Spinal cord (tissue), 10 donors: ENCODE measurements around the gene RNU6-8. TPM values are rescaled to one million over a fixed set of nuclear protein-coding genes. Genes with fewer than 3 reads are reported as not detected.

Experiments used
- DNase-seq, 6 donors: peaks; one replicate each; pipeline versions ENCODE4 v3.0.0 to v3.0.0-alpha.2; 2013 to 2015; ENCODE audit warnings: low spot score in 6 of 6, low read depth in 4 of 6
- H3K27ac ChIP-seq: one replicate; pipeline ENCODE4 v1.5.1; 2013; ENCODE audit warnings: low read depth, low read length, control low read depth
- H3K27me3 ChIP-seq: one replicate; pipeline ENCODE4 v1.6.1; 2013; ENCODE audit warnings: low read length; ENCODE audit not compliant: control insufficient read depth, insufficient read depth
- H3K36me3 ChIP-seq: one replicate; pipeline ENCODE4 v1.6.1; 2013; ENCODE audit warnings: low read length; ENCODE audit not compliant: control insufficient read depth, insufficient read depth
- H3K4me1 ChIP-seq: one replicate; pipeline ENCODE4 v1.6.1; 2013; ENCODE audit warnings: low read length; ENCODE audit not compliant: control insufficient read depth, insufficient read depth
- H3K4me3 ChIP-seq: one replicate; pipeline ENCODE4 v1.5.1; 2013; ENCODE audit warnings: low read depth, low read length, control low read depth
- H3K9me3 ChIP-seq: one replicate; pipeline ENCODE4 v1.6.1; 2013; ENCODE audit warnings: low read length; ENCODE audit not compliant: control insufficient read depth, insufficient read depth
- WGBS: methylation state at CpG from one replicate; pipeline ENCODE4 v1.1.5; 2013; ENCODE audit warnings: missing lambda C conversion rate; ENCODE audit not compliant: insufficient coverage; 5-methylcytosine and 5-hydroxymethylcytosine counted together
- long read RNA-seq, 4 donors: transcript quantifications; one replicate each; lab custom pipeline, GENCODE V29; 2026
- polyA plus RNA-seq, 2 donors: library from polyadenylated mRNA; unstranded; fragments of 120-200 nt; gene quantifications; one replicate each; pipeline ENCODE4 v1.2.1, GENCODE V29; 2013; ENCODE audit not compliant: insufficient read length in 2 of 2
- total RNA-seq, 2 donors: library from RNA; depleted of rRNA in 1 of 2; stranded (reverse); fragments of 120-200 nt in 1 of 2; fragments of >200 nt in 1 of 2; gene quantifications; one replicate each; pipeline versions ENCODE4 v1.2.3 to v1.2.4, GENCODE V29; 2013 to 2014
- donor health status: healthy.

RNU6-8 gene
- not detected for total RNA-seq
- polyA plus RNA-seq: not detected
- long read RNA-seq, donor 1, partial matches to known transcripts: 0 of 4 reads
- long read RNA-seq, donor 1, other reads (novel, unspliced or antisense): 0 of 4 reads
- long read RNA-seq, donor 2, partial matches to known transcripts: 0 of 1 reads
- long read RNA-seq, donor 2, other reads (novel, unspliced or antisense): 0 of 1 reads
- long read RNA-seq, donor 3, partial matches to known transcripts: 0 of 1 reads
- long read RNA-seq, donor 3, other reads (novel, unspliced or antisense): 0 of 1 reads
- long read RNA-seq, donor 4, partial matches to known transcripts: 0 of 2 reads
- long read RNA-seq, donor 4, other reads (novel, unspliced or antisense): 0 of 2 reads

DNA sequence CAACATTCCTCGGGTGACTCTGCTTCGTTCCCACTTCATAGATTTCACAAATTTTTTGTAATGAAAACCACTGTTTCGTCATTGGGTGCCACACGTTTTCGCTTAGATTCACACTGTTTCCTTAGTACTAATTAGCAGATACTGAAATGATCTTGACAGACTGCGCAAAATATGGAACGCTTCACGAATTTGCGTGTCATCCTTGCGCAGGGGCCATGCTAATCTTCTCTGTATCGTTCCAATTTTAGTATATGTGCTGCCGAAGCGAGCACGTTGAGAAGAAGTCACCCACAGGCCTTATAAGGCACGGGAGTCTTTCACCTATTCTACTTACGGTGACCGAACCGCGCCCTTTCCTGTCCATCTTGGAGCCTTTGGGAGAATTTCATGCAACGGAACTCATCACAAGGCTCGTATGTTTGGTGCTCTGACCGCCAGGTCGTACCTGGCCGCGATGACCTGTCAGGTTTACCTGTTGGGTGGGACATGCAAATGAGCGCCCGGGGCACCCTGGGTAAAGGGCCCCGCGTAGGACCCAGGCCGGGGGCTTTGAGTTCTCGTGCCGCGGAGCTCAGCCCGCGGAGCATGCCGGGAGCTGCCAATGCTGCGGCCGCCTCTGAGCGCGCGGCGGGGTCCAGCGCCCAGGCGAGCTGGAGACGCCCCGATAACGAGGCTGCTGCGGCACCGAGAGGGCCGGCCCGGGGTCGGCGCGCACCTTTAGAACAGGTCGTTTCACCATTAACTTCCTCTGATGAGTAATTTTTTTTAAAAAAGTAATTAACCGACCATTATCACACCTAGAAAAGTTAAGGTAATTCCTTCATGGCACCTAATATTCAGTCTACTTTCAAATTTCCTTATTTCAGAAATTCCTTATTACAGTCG lies at the start of gene RNU6-8:
Gene RNU6-8 (minus strand): TSS at position 272 of the 885 bp plus-strand sequence.
- no peaks in the 10 kb centered on the region for H3K36me3 ChIP-seq
- peak; percentile 58 to 98 (median 88) for DNase-seq
- peak within 1 kb of the TSS; percentile 95 for H3K27ac ChIP-seq
- no peaks in the 10 kb centered on the region for H3K27me3 ChIP-seq
- H3K9me3 ChIP-seq: no peaks in the 10 kb centered on the region
- peak within 1 kb of the TSS; percentile 82 for H3K4me3 ChIP-seq
- H3K4me1 ChIP-seq: peaks cover 13% of the 10 kb centered on the region
- WGBS: 0% methylated on average over 49 of the region's 57 CpGs

DNA sequence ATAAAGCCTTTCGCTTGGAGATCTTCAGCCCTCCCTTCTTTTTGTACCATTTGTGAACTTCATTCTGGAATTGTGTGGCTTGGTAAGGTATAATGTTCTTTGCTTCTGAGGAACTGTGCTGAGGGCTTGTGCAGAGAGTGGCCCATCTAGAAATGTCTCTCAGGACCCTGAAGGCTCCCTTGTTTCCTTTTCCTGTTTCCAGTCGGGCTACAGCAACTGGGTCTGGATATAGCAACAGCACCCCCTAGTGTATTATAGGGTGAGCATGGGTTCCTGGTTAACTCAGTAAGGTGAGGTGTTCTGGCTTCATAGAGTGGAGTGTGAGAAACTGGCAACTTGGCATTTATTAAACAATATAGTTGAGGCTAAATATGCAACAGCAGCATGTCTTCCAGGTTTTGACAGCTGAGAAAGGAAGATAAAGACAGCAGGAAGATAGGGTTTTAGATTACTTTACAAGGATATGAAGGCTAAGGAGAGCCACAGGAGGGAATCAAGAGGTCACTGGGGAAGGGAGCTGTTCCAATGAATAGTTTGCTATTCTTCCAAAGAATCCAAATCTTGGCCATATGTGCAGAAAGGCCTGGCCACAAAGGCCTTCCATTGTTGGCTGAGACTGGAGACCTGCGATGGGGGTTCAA lies 49.1 kb upstream of the RNU6-8 start:
- DNase-seq: peak in 5 of 6 donors; percentile 53 to 93 (median 62)
- no peak overlapping the region for H3K4me3 ChIP-seq
- no peaks in the 10 kb centered on the region for H3K27me3 ChIP-seq
- no peaks in the 10 kb centered on the region for H3K9me3 ChIP-seq
- peaks cover 11% of the 10 kb centered on the region for H3K4me1 ChIP-seq
- no CpG with 5 or more reads among the region's 3 CpGs for whole genome bisulfite sequencing
- no peaks in the 10 kb centered on the region for H3K36me3 ChIP-seq
- peak overlapping the region; percentile 18 for H3K27ac ChIP-seq

- peak in 1 of 6 donors; percentile 43 for DNase-seq
- Histone ChIP-seq H3K9me3 (no peaks in the 10 kb centered on the region), H3K36me3 (no peaks in the 10 kb centered on the region), H3K27ac (peak overlapping the region; percentile 18), H3K27me3 (no peaks in the 10 kb centered on the region), H3K4me1 (peaks cover 8% of the 10 kb centered on the region), H3K4me3 (no peak overlapping the region)
- no CpG with 5 or more reads among the region's 4 CpGs for WGBS
Measured at GRCh38 chr14:32251530-32251929, 48.5 kb upstream of the RNU6-8 start.

DNA sequence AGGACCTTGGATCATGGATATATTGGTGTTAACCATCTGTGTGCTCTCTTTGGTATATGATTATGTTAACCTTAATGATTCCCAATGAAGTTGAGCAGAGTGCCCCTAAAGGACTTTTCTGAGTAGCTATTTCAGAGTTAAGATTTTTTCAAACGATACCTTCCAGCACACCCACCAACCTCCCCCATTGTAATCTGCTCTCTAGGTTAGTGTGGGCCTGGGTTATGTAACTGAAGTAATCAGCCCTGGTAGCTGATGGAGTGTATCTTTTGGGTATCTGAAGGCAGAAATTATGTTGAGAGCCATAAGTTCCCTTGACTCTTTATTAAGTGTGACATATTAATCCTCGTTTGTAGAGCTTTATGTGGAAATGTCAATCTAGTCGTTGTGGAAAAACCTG lies 47.6 kb upstream of the RNU6-8 start:
- WGBS: 70% methylated on average over 2 of the region's 3 CpGs

GRCh38 chr14:32249780-32250179 lies 46.7 kb upstream of the RNU6-8 start:
- Histone ChIP-seq H3K9me3 (no peaks in the 10 kb centered on the region), H3K27ac (no peak overlapping the region), H3K4me1 (peaks cover 3% of the 10 kb centered on the region), H3K27me3 (no peaks in the 10 kb centered on the region), H3K4me3 (no peak overlapping the region), H3K36me3 (no peaks in the 10 kb centered on the region)
- WGBS: 94% methylated on average over 3 of the region's 4 CpGs
- DNase-seq: no peak

More for the DNA sequence above, 47.6 kb upstream of the RNU6-8 start:
- no peaks in the 10 kb centered on the region for H3K36me3 ChIP-seq
- DNase-seq: no peak
- no peaks in the 10 kb centered on the region for H3K27me3 ChIP-seq
- no peak overlapping the region for H3K27ac ChIP-seq
- H3K4me3 ChIP-seq: no peak overlapping the region
- no peaks in the 10 kb centered on the region for H3K9me3 ChIP-seq
- peaks cover 8% of the 10 kb centered on the region for H3K4me1 ChIP-seq

DNA sequence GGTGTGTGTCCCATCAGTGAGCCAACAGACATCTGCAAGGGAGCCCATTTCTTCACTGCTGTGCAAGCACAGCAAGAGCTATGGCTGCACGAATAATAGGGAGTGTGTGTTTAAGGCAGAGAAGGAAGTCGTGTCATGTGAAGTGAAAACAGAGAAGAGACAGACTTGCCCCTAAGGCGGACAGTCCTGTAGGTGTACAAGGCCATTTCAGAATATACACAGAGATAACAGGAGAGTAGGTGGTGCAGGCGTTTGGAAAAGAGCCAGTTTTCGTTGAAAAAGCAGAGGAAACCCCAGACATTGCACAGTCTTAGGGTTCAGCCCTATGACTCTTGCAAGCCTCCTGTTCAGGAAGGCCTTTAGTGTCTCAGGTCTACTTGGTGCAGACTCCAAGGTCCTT lies 46.3 kb upstream of the RNU6-8 start:
- WGBS: 76% methylated on average over 3 of the region's 5 CpGs
- Histone ChIP-seq H3K9me3 (no peaks in the 10 kb centered on the region), H3K27me3 (no peaks in the 10 kb centered on the region), H3K4me1 (peaks cover 3% of the 10 kb centered on the region), H3K27ac (no peak overlapping the region), H3K4me3 (no peak overlapping the region), H3K36me3 (no peaks in the 10 kb centered on the region)
- no peak for DNase-seq

GRCh38 chr14:32246751-32247150 lies 43.7 kb upstream of the RNU6-8 start:
- H3K27me3 ChIP-seq: no peaks in the 10 kb centered on the region
- H3K4me1 ChIP-seq: peaks cover 3% of the 10 kb centered on the region
- no peaks in the 10 kb centered on the region for H3K9me3 ChIP-seq
- no peaks in the 10 kb centered on the region for H3K36me3 ChIP-seq
- DNase-seq: no peak
- no peak overlapping the region for H3K4me3 ChIP-seq
- H3K27ac ChIP-seq: no peak overlapping the region
- 83% methylated on average over 4 of the region's 5 CpGs for WGBS

- Histone ChIP-seq H3K4me1 (no peaks in the 10 kb centered on the region), H3K27ac (no peak overlapping the region)
- no peak for DNase-seq
Measured at GRCh38 chr14:32244404-32244803, 41.3 kb upstream of the RNU6-8 start.

DNA sequence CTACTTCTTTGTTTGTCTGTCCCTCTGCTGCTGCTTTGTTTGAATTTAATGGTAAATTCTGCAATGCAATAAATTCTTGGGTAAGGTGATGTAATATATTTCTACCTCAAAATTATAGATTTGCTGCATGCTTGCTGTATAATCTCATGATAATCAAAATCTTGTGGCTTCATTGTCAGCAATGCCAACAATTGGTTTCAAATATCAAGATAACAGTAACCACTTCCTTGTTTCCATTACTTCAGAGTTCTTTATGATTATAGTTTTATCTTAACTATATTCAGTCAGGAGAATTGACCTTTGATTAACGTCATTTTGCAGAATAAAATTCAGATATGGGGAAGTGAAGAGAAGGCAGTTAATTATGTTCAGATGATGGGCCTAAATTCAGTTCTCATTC lies 30.2 kb upstream of the RNU6-8 start:
- no CpG with 5 or more reads among the region's 1 CpG for WGBS
- DNase-seq: no peak
- H3K27ac ChIP-seq: no peak overlapping the region

More at GRCh38 chr14:32244404-32244803, 41.3 kb upstream of the RNU6-8 start:
- H3K36me3 ChIP-seq: no peaks in the 10 kb centered on the region
- no peaks in the 10 kb centered on the region for H3K9me3 ChIP-seq
- no peak overlapping the region for H3K4me3 ChIP-seq
- no peaks in the 10 kb centered on the region for H3K27me3 ChIP-seq

More for the DNA sequence above, 30.2 kb upstream of the RNU6-8 start:
- Histone ChIP-seq H3K4me3 (no peak overlapping the region), H3K27me3 (no peaks in the 10 kb centered on the region), H3K36me3 (no peaks in the 10 kb centered on the region), H3K4me1 (no peaks in the 10 kb centered on the region), H3K9me3 (no peaks in the 10 kb centered on the region)
